ENCODE measurements around the gene PSME4. TPM values are rescaled to one million over a fixed set of nuclear protein-coding genes. Genes with fewer than 3 reads are reported as not detected.

Gene PSME4, protein sequence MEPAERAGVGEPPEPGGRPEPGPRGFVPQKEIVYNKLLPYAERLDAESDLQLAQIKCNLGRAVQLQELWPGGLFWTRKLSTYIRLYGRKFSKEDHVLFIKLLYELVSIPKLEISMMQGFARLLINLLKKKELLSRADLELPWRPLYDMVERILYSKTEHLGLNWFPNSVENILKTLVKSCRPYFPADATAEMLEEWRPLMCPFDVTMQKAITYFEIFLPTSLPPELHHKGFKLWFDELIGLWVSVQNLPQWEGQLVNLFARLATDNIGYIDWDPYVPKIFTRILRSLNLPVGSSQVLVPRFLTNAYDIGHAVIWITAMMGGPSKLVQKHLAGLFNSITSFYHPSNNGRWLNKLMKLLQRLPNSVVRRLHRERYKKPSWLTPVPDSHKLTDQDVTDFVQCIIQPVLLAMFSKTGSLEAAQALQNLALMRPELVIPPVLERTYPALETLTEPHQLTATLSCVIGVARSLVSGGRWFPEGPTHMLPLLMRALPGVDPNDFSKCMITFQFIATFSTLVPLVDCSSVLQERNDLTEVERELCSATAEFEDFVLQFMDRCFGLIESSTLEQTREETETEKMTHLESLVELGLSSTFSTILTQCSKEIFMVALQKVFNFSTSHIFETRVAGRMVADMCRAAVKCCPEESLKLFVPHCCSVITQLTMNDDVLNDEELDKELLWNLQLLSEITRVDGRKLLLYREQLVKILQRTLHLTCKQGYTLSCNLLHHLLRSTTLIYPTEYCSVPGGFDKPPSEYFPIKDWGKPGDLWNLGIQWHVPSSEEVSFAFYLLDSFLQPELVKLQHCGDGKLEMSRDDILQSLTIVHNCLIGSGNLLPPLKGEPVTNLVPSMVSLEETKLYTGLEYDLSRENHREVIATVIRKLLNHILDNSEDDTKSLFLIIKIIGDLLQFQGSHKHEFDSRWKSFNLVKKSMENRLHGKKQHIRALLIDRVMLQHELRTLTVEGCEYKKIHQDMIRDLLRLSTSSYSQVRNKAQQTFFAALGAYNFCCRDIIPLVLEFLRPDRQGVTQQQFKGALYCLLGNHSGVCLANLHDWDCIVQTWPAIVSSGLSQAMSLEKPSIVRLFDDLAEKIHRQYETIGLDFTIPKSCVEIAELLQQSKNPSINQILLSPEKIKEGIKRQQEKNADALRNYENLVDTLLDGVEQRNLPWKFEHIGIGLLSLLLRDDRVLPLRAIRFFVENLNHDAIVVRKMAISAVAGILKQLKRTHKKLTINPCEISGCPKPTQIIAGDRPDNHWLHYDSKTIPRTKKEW (N-terminal part only)
- total RNA-seq = 10 to 100 TPM; 37.8 to 73.1 TPM
- long read RNA-seq, partial matches to known transcripts = 13 of 18 reads
- long read RNA-seq, other reads (novel, unspliced or antisense) = 3 of 18 reads

DNA sequence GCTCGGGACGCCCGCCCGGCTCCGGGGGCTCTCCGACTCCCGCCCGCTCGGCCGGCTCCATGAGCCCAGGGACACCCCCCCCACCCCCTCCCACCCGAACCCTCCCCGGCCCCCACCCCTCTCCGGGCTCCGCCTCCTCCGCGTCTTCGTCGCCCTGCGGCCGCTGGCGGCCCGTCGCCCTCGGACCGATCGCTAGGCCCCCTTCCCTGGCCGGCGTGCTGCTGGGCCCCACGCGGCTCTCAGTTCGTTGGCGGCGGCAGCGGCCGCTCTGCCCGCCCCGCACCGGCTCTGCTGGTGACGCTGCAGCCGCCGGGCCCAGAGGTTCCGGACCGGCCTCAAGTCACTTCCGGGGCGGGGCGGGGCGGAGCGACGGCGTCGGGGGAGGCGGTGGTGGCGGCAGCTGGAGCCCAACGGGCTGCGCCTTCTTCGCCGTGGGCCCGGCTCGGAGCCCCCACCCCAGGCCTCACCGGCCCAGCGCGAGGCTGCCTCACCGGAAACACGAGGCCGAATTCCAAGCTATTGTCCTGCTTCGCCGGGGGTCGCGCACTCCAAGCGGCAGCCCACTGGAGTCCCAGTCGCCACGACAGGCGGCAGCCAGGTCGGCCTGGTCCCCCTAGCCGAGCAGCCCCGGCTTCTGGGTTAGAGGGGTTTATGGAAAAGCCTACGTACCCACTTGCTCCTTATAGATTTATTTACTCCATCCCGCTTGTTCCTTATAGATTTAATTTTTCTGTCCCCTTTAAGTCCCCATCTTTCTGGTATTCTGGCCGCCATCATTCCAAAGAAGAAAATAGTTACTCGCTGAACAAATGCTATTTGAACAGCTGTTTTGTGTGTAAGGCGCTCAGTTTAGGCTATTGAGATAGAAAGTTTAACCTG, at the start of gene PSME4:
Gene PSME4 (minus strand): TSS at position 270 of the 879 bp plus-strand sequence. CDS start 209 bp downstream, at position 61.
- intact Hi-C loops (cut with DNase I) = loop anchor here in 1 of 2 donors (2.0 kb wide), 1 partner anchor 72 kb away; no protein-coding TSS in a partner anchor
- ATAC-seq = peak; percentile 97
- peak; percentile 97 for DNase-seq

GRCh38 chr2:54015798-54016699, 45.3 kb upstream of the PSME4 start:
- intact Hi-C loops (cut with DNase I) = no loop called here
- no peak for DNase-seq
- ATAC-seq = peak; percentile 15 to 68

DNA sequence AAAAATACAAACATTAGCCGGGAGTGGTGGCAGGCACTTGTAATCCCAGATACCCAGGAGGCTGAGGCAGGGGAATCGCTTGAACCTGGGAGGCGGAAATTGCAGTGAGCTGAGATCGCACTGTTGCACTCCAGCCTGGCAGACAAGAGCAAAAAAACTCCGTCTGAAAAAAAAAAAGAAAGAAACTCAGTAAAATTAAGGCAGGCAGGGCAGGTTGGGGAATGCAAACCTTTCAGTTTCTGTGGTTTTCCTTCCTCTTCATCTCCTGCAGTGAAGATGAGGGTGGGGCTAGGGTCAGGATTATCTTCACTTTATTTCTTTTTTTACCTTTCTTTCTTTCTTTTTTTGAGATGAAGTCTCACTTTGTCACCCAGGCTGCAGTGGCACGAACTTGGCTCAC, 43.2 kb upstream of the PSME4 start:
- DNase-seq (no peak), ATAC-seq (no peak)
- intact Hi-C loops (cut with DNase I) = no loop called here

- DNase-seq (no peak), ATAC-seq (peak in 1 of 2 donors; percentile 47)
- intact Hi-C loops (cut with DNase I) = no loop called here
Measured at GRCh38 chr2:54012538-54013141, 41.8 kb upstream of the PSME4 start.

- no peak for ATAC-seq
- intact Hi-C loops (cut with DNase I) = no loop called here
- DNase-seq = no peak
Measured at GRCh38 chr2:54009549-54009948, 38.8 kb upstream of the PSME4 start.

DNA sequence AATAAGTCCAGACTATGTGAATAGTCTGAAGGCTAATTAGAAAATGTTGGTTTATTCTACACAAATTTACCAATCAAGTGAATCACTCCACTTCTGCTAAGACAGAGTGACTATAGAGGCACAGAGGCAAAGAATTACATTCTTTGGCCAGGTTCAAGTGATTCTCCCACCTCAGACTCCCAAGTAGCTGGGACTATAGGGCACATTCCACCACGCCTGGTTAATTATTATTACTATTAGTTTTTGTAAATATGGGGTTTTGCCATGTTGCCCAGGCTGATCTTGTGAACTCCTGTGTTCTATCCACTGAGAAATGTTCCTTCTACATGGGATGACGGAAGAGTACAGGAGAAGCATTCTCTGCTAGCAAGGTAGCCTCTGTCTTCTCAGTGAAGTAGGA, 37.6 kb upstream of the PSME4 start:
- DNase-seq = no peak
- intact Hi-C loops (cut with DNase I) = no loop called here
- no peak for ATAC-seq

GRCh38 chr2:54000524-54000923, 29.7 kb upstream of the PSME4 start:
- intact Hi-C loops (cut with DNase I) = no loop called here

GRCh38 chr2:54000122-54000521, 29.3 kb upstream of the PSME4 start:
- ATAC-seq (no peak), DNase-seq (no peak)
- intact Hi-C loops (cut with DNase I) = no loop called here

More at GRCh38 chr2:54000524-54000923, 29.7 kb upstream of the PSME4 start:
- DNase-seq (no peak), ATAC-seq (peak in 1 of 2 donors; percentile 81)

DNA sequence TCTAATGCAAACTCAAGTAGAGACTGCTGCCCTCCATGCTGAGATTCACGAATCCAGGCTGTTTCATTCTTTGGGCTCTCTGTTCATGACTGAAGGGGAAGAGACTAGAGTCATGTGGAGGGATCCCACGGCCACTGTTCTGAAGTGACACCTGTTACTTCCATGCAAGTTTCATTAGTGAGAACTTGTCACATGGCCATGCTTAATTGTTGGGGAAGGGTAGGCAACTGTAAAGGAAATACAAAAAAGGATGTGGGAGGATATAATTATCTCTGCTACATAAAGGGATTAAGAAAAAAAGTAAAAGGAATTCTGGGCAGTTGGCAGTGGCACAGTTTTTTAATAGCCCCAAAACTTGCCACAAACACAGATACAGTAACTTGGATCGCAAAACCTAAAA, 28.0 kb upstream of the PSME4 start:
- no peak for ATAC-seq
- intact Hi-C loops (cut with DNase I) = no loop called here
- no peak for DNase-seq

DNA sequence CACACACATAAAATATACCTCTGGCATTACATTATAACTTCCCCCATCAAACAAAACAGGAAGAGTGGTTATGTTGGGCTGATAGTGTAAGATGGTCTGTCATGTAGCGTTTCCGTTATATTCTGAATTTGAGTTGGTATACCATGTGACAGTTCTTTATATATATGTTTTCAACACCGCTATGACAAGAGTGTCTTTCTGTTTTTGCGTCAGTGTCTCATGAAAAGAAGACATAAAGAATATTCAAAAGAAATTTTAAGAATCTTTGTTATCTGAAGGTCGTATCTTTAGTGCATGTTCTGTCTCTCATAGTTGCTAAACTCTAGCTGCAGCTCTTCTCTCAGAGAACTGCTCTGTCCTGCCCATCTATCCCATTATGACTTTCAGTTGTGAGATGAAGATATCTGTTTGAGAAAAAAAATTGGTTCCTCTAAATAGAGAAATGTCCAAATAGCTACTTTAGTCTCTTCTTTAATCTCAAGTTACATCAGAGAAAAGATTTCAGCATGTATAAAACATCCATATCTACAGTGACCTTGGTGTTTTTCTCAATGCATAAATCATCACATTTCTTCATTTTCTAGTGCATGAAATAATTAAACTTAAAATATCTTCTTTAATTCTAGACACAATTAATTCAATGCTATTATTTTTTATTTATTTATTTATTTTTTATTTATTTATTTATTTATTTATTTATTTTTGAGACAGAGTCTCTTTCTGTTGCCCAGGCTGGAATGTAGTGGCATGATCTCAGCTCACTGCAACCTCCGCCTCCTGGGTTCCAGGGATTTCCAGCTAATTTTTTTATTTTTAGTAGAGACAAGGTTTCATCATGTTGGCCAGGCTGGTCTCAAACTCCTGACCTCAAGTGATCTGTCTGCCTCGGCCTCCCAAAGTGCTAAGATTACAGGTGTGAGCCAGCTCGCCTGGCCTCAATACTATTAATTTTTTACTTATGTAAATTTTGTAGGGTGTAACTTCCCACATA, 24.3 kb upstream of the PSME4 start:
- intact Hi-C loops (cut with DNase I) = no loop called here
- peak; percentile 53 to 68 for ATAC-seq

DNA sequence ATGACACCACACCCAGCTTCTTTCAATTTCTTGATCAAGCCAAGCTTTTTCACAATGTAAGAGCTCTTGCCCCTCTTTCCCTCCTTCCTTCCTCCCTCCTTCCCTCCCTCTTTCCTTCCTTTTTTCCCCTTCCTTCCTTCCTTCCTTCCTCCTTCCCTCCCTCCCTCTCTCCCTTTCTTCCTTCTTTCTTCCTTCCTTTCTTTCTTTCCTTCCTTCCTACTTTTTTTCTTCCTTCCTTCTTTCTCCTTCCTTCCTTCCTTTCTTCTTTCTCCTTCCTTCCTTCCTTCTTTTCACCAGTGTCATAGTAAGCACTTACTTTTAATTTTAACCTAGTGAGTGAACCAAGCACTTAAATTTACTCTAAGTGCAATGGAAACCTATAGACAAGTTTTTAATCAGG, 21.2 kb upstream of the PSME4 start:
- no peak for ATAC-seq
- intact Hi-C loops (cut with DNase I) = no loop called here
- DNase-seq = no peak

More for the DNA sequence above, 24.3 kb upstream of the PSME4 start:
- DNase-seq = no peak

GRCh38 chr2:53989210-53989862, 18.5 kb upstream of the PSME4 start:
- intact Hi-C loops (cut with DNase I) = no loop called here
- ATAC-seq (no peak), DNase-seq (no peak)

GRCh38 chr2:53987336-53987921, 16.6 kb upstream of the PSME4 start:
- ATAC-seq = peak; percentile 71
- no peak for DNase-seq
- intact Hi-C loops (cut with DNase I) = no loop called here

DNA sequence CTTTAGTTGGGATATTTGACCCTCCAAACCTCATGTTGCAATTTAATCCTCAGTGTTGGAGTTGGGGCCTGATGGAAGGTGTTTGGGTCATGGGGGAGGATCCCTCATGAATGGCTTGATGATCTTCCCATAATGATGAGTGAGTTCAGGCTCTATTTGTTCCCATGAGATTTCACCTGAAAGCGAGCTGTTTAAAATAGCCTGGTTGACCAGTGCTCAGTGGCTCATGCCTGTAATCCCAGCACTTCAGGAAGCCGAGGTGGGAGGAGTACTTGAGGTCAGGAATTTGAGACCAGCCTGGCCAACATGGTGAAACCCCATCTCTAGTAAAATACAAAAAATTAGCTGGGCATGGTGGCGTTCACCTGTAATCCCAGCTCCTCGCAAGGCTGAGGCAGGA, 14.9 kb upstream of the PSME4 start:
- intact Hi-C loops (cut with DNase I) = no loop called here
- DNase-seq (no peak), ATAC-seq (no peak)
